SH-SY5Y (cell line): ENCODE measurements around the gene RSKR.

ENCODE experiments used
- GATA2 ChIP-seq: IDR thresholded peaks from 2 replicates; pipeline ENCODE4 v1.6.1; 2011; ENCODE audit warnings: mild to moderate bottlenecking, low read depth, low read length
- GATA3 ChIP-seq: IDR thresholded peaks from 2 replicates; pipeline ENCODE4 v1.6.1; 2011; ENCODE audit warnings: low read depth, mild to moderate bottlenecking, low read length, moderate library complexity

The RSKR gene, protein sequence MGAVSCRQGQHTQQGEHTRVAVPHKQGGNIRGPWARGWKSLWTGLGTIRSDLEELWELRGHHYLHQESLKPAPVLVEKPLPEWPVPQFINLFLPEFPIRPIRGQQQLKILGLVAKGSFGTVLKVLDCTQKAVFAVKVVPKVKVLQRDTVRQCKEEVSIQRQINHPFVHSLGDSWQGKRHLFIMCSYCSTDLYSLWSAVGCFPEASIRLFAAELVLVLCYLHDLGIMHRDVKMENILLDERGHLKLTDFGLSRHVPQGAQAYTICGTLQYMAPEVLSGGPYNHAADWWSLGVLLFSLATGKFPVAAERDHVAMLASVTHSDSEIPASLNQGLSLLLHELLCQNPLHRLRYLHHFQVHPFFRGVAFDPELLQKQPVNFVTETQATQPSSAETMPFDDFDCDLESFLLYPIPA

DNA sequence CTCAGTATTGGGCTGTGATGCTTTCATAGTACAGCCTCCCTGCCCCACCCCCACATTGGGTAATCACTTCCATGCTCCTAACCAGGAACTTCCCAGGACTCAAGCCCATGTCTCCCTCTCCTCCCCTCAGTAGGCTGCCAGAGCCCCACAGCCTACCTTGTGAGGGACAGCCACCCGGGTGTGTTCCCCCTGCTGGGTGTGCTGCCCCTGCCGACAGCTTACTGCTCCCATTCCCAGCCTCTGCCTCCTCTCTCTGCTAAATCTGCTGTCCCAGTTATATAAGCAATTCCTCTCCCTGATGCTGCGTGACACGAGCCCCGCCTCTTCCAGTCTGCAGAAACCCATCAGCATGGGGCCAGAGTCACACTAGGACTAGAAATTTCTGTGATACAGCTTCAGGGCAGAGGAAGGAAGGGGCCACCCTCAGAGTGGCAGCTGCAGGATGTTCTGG, at the start of gene RSKR:
TSS of gene RSKR (minus strand) at position 255 of the 451 bp plus-strand sequence. CDS start at position 231, 24 bp downstream.
- TF ChIP-seq GATA3 (no peak), GATA2 (no peak)

DNA sequence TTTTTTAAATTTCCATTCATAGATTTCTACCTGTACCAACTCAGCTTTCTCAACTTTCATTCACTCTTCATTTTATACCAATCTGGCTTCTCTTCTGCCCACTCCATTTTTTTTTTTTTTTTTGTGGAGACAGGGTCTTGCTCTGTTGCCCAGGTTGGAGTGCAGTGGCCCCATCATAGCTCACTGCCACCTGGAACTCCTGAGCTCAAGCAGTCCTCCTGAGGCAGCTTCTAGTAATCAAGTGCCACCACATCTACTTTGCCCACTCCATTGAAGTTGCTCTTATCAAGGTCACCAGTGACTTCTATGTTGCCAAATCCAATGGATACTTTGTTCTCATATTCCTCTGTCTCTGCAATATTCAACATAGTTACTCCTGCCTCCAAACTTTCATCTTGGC, 49.7 kb upstream of the RSKR start:
- TF ChIP-seq GATA2 (no peak), GATA3 (no peak)

DNA sequence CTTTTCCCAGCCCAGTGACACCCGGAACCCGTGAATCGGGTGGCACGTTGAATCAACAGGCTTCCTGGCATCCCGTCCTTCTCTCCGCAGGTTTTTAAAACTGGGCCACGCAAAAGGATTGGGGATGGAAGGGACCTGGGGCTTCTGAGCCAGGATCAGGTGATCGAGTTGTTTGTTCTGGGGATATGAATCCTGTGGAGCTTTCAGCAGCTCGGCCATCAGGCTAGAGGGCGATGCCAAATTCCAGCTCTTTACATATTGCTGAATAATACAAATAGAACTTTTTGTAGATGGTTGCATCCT, 48.5 kb upstream of the RSKR start:
- TF ChIP-seq GATA2: no peak
- TF ChIP-seq GATA3: no peak

DNA sequence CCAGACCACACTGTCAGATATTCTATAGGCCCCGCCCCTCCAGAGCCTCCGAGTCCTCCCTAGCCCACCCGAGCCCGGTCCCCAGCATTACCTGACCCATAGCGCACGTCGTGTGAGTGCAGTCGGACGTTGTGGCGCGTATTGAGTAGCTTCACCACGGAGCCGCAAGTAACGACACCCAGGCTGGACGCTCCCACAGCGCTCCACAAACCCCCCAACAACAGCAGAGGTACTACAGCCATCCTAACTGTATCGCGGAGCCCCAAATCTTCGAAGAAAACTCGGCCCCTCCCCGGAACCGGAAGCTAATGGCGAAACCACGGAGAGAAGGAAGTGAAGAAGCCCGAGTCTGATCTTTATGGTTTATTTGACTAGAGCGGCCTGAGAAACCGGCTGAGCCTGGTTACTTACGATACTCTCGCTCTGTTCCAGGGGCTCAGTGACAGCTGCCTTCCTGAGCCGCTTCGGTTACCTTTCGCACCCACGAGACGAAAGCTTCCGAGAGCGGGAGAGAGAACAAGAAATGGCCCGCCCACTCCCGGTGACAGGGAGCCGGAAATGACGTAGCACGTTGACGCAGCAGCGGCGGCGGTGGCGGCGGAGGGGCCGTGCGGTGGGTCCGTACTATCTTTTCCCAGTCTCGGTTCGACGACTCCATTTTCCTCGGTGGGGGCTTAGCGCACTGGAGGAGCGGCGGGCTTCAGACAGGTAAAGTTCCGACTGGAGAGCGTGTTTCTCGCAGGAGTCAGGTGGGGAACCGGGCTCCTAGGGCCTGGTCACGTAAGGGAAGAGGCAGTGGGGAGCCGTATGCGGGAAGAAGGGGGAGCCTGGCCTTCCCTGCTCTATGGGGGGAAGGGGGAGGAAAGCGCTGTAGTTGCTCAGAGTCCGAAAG, 47.9 kb upstream of the RSKR start, which contains the start of the genes SDF2 and SUPT6H:
TSS of gene SDF2 (minus strand) at position 272 of the 892 bp plus-strand sequence. CDS start at position 242, 30 bp downstream.
TSS of gene SUPT6H (plus strand) at position 571 of the 892 bp plus-strand sequence. CDS start 11,197 bp downstream, outside the sequence.
- TF ChIP-seq GATA3 (no peak), GATA2 (no peak)

DNA sequence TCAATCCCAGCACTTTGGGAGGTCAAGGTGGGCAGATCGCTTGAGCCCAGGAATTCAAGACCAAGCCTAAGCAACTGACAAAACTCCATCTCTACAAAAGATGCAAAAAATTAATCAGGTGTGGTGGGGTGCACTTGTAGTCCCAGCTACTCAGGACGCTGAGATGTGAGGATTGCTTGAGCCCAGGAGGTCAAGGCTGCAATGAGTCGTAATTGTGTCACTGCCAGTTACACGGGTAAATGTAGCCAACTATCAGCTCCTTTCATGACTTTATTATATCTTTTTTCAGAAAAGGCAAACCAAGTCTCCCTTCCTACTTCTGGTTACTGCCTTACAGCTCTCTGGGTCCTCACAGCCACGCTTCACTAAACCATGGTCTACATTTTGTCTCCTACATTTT, 43.8 kb upstream of the RSKR start:
- TF ChIP-seq GATA2: no peak
- TF ChIP-seq GATA3: no peak

DNA sequence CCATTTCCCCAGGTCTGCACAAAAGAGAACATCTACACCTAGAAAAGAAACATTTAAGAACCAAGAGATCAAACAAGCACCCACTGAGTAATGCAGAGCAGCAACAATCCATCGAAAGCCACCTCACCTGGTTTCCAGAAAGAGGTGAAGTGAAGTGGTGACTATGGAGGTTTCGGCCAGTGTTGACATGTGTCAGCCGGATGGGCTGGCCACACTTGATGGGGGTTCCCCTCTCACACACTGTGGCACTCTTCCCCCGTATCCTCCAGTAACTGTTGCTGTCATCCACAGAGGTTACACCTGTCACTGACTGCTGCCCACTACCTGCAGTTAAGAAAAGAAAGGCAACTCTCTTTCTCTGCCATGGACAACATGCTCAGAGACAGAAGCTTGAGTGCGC, 41.2 kb upstream of the RSKR start:
- TF ChIP-seq GATA2: no peak
- no peak for TF ChIP-seq GATA3

DNA sequence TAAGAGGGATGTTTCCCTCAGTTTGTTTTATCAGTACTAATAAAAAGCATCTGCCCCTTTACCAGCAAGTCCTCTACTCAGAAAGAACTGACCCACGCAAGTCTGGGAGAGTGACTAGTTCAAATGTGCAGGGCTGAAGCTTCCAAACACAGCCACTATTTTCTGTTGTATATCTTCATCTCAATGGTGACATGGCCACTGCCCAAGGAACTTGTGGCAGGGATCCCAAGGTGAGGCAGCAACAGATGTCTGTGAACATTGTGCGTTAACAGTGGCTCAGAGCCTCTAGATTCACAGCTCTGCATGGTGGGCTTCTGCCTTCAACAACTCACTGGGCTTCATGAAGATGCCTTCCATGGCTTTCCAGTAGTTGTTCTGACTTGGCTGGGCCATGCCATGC, 34.7 kb upstream of the RSKR start:
- TF ChIP-seq GATA3: no peak
- TF ChIP-seq GATA2: no peak

DNA sequence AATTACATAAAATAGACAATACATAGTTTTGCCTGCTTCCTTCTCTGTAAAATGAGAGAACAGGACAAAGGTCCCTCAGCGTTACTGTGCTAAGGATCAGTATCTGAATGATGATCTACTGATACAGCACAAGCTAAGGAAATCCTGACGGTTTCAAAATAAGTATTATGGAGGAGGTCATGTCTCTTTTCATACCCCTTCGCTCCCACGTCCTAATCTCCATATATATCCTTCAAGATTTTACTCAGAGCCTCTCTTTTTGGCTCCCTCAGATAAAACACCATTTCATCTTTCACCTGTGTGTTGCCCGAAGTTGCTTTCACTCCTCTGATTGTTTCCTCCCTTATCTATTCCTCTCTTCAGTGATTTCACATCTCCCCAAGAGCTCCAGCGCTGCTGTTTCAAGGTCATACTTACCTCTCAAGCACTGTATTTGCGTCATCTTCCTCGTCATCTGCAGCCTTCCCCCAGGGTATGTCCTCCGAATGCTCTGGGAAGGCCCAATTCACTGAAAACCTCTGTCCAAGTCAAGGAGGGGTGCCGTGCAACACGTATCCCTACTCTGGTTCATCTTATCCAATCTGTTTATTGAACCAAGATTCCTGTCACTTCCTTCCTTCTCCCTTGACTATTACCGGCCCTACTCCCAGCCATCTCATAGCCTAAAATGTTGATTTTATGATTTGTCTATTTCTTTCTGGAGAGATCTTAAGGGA, 32.2 kb upstream of the RSKR start:
- TF ChIP-seq GATA2 (no peak), GATA3 (no peak)

DNA sequence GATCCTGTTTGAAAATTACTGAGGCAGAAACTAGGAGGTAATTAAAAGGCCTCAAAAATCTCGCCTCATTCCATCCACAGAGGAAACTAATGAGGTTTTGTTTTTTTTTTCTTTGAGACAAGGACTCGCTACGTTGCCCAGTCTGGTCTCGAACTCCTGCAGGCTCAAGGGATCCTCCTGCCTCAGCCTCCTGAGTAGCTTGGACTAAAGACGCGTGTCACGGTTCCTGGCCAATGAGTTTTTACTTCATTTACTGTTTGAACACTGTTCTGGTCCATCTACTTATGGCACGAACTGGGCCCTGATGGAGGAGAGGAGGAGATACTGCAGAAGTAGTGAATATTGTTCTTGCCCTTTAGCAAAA, 31.6 kb upstream of the RSKR start:
- no peak for TF ChIP-seq GATA2
- no peak for TF ChIP-seq GATA3

DNA sequence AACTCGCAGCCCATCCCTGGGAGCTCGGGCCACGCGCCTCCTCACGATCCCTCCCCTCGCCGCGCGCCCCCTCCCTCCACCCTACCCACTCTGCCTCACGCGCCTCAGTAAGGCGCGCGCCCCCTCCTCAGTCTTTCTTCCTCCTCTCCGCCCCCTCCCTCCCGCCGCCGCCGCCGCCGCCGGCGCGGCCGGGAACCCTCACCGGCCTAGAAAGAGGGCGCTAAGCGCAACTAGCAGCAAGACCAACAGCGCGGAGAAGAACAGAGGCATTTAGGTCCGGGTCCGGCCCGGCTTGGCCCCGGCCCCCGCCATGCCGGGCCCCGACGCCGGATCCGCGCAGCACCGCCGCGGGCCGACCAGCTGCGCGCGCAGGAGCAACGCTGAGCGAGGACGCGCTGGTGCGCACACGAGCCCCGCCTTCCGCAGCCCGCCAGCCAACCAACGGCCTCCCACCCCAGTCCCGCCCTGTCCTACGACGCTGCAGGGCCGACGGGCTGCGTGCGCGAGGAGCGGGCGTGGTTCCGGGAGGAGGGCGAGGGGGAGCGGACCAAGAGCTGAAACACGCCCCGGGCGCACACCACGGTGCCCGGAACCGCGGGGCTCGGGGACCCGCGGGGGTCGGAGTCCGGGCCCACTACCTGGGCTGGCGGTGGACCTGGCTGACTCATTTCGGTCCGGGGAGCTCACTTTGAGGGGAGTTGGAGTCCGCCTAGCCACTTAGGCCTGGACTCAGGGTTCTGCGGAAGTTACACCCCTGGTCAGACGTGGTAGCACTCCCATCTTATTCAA, 31.0 kb upstream of the RSKR start, which contains the start of gene BLTP2:
TSS of gene BLTP2 (minus strand) at position 372 of the 789 bp plus-strand sequence. CDS start at position 270, 102 bp downstream.
- TF ChIP-seq GATA2 (no peak), GATA3 (no peak)

DNA sequence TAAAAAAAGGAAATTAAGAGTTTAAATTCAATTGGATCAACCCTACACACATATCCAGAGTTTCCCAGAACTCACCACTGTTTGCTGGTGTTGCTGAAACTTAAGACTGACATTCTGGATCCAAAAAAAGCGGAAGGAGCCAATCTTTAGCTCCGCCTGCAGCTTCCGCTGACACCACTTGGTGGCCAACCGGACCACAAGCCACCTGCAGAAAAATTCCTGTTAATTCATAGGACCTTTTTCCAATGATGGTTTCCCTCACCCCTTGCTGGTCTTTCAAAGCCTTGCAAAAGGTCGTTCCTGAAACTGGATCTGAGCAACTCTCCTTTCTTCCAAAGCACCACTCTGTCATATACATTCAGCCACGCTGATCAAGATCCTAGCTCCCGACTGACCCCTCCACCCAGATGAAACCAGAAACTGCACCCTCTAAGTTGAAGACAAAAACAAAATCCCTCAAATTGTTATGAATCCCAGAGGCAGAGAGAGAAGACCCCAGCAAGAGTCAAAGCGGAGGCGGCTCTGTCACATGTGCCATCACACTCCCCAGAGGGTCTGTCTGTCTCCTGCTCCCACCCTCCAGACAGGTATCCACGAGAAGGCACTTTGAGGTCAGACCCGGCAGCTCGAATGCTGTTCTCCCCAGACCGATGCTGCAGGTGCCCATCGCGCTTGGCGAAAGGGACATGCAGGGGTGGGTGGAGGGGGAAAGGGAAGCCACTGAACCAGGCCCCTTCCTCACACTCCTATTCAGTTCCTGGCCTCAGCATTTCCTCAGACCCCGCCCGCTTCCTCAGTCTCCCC, 30.2 kb upstream of the RSKR start:
- TF ChIP-seq GATA3: no peak
- no peak for TF ChIP-seq GATA2

DNA sequence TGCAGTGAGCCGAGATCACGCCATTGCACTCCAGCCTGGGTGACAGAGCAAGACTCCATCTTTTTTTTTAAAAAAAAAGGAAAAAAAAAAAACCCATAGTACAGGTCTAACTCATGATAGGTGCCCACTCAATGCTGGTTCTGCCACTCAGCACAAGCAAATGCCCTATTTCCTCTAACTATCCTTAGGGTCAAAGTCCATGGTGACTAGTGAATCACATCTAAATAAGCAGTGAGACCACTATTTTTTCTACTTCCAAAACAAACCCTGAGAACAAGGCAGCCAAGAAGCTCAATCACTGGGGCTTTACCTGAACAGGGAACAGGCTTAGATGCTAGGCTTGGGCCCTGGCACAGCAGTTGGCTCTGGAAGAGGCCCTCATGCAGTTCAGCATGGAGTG, 27.6 kb upstream of the RSKR start:
- no peak for TF ChIP-seq GATA2
- no peak for TF ChIP-seq GATA3

DNA sequence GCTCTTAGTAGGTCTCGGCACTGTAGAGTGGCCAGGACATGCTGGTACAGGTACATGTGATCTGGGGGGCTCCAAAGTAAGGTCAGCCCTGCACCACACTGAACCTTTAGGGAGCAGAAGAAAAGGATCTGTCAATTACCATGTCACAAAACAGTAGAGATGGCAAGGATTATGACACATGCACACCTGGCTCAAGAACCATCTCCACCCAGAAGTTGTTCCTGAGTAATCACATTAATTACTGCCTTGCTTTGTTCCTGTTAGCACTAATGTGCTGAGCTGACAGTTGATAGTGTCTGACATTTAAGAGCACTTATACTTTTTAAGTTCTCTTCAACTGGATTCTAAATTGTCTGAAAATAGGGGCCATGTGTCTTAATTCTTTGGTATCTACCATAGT, 21.5 kb upstream of the RSKR start:
- TF ChIP-seq GATA2 (no peak), GATA3 (no peak)
